HCT116 (cell line): ENCODE results near the gene MTFR1L. TPM values are rescaled to one million over a fixed set of nuclear protein-coding genes. Genes with fewer than 3 reads are reported as not detected.

Experiments
- ATAC-seq: fragments of 200-7000 bp; cut with Tn5 transposase; 2 replicates; pipeline ENCODE4 v1.9.1; 2020; ENCODE audit warnings: mild to moderate bottlenecking, moderate library complexity
- BruUV-seq: library from RNA; stranded (reverse); fragments of 400-500 nt; replicated peaks from 2 replicates; lab custom pipeline; 2021; lab: Mats Ljungman, UMichigan
- CTCF ChIA-PET: fragments of 300-600 bp; sonication (Branson Sonifier 250); formaldehyde crosslinking; loops from one replicate; lab custom pipeline; 2021; ENCODE audit warnings: antibody characterized with exemption; lab: Charles Lee
- POLR2A ChIA-PET: fragments of 300-600, 350-600 bp; sonication (Branson Sonifier 250); formaldehyde crosslinking; loops from one replicate; lab custom pipeline; 2021; ENCODE audit warnings: antibody characterized with exemption; lab: Charles Lee
- RAD21 ChIA-PET, 2 experiments: fragments of 300-600 bp; sonication (Branson Sonifier 250); formaldehyde crosslinking; loops; one replicate each; lab custom pipeline; 2023; ENCODE audit warnings: low total read pairs in 2 of 2; ENCODE audit not compliant: uncharacterized antibody in 2 of 2, unreplicated experiment in 2 of 2, low non-redundant PET in 1 of 2; lab: Charles Lee
- DNase-seq: peaks from one replicate; pipeline ENCODE4 v3.0.0-alpha.2; 2010; ENCODE audit warnings: low read depth, low spot score
- H2AFZ ChIP-seq: fragments of 200-600 bp; shearing (Covaris generic), sonication (generic); 2 replicates; pipeline ENCODE4 v1.6.1; 2017; ENCODE audit warnings: low read depth, mixed run types, mixed read lengths, antibody characterized with exemption, low read length; ENCODE audit not compliant: poor library complexity, severe bottlenecking
- H3K27ac ChIP-seq: 2 replicates; pipeline ENCODE4 v1.5.1; 2012; ENCODE audit warnings: low read depth, low read length
- H3K27me3 ChIP-seq: fragments of 200-600 bp; sonication (generic); 2 replicates; pipeline ENCODE4 v1.6.1; 2016; ENCODE audit warnings: mixed run types, low read length, mixed read lengths; ENCODE audit not compliant: insufficient read depth
- H3K36me3 ChIP-seq, 2 experiments: fragments of 200-500 bp in 1 of 2; fragments of 200-600 bp in 1 of 2; sonication (Bioruptor generic) in 1 of 2; sonication (generic) in 1 of 2; 2 replicates each; pipeline versions ENCODE4 v1.5.1 to v1.6.1; 2014 to 2016; ENCODE audit warnings: low read length in 2 of 2, inconsistent platforms in 1 of 2, mixed read lengths in 1 of 2, mixed run types in 1 of 2; ENCODE audit not compliant: insufficient read depth in 2 of 2, control insufficient read depth in 1 of 2
- H3K4me1 ChIP-seq, 2 experiments: fragments of 200-600 bp in 1 of 2; sonication (generic) in 1 of 2; 2 replicates each; pipeline versions ENCODE4 v1.5.1 to v1.6.1; 2012 to 2017; ENCODE audit warnings: low read length in 2 of 2, inconsistent platforms in 1 of 2, mild to moderate bottlenecking in 1 of 2, mixed read lengths in 1 of 2, mixed run types in 1 of 2, moderate library complexity in 1 of 2; ENCODE audit not compliant: insufficient read depth in 2 of 2, control insufficient read depth in 1 of 2
- H3K4me2 ChIP-seq: fragments of 200-600 bp; sonication (generic); 2 replicates; pipeline ENCODE4 v1.6.1; 2017; ENCODE audit warnings: mixed run types, low read length, mixed read lengths
- H3K4me3 ChIP-seq, 2 experiments: fragments of 200-600 bp in 1 of 2; sonication (generic) in 1 of 2; replicated peaks in 1 of 2; 2 replicates each; pipeline ENCODE4 v1.5.1; 2011 to 2016; ENCODE audit warnings: low read length in 2 of 2, control low read depth in 1 of 2, low read depth in 1 of 2, mild to moderate bottlenecking in 1 of 2, mixed read lengths in 1 of 2, mixed run types in 1 of 2
- H3K79me2 ChIP-seq: fragments of 200-600 bp; sonication (generic); 2 replicates; pipeline ENCODE4 v1.6.1; 2017; ENCODE audit warnings: mild to moderate bottlenecking, mixed run types, low read length, moderate library complexity, mixed read lengths; ENCODE audit not compliant: insufficient read depth
- H3K9ac ChIP-seq: fragments of 200-600 bp; sonication (generic); 2 replicates; pipeline ENCODE4 v1.6.1; 2016; ENCODE audit warnings: low read length, mixed read lengths
- H3K9me2 ChIP-seq: fragments of 200-600 bp; sonication (generic), shearing (Covaris generic); 2 replicates; pipeline ENCODE4 v1.6.1; 2017; ENCODE audit warnings: mixed run types, mild to moderate bottlenecking, moderate library complexity; ENCODE audit not compliant: insufficient read depth
- H3K9me3 ChIP-seq, 2 experiments: fragments of 200-500 bp in 1 of 2; fragments of 200-600 bp in 1 of 2; sonication (Bioruptor generic) in 1 of 2; sonication (generic) in 1 of 2; 2 replicates each; pipeline ENCODE4 v1.6.1; 2014 to 2017; ENCODE audit warnings: low read length in 2 of 2, mixed read lengths in 2 of 2, inconsistent platforms in 1 of 2, low read depth in 1 of 2, mild to moderate bottlenecking in 1 of 2, mixed run types in 1 of 2, moderate library complexity in 1 of 2; ENCODE audit not compliant: control insufficient read depth in 1 of 2, insufficient read depth in 1 of 2
- H4K20me1 ChIP-seq: fragments of 200-600 bp; sonication (generic), shearing (Covaris generic); 2 replicates; pipeline ENCODE4 v1.6.1; 2017; ENCODE audit warnings: mixed run types, mild to moderate bottlenecking, moderate library complexity; ENCODE audit not compliant: insufficient read depth
- ATF3 ChIP-seq: IDR thresholded peaks from 2 replicates; pipeline ENCODE4 v1.6.1; 2012
- CBX3 ChIP-seq: IDR thresholded peaks from 2 replicates; pipeline ENCODE4 v1.6.1; 2012; ENCODE audit warnings: low read depth
- CEBPB ChIP-seq: IDR thresholded peaks from 2 replicates; pipeline ENCODE4 v1.6.1; 2012; ENCODE audit warnings: low read depth
- CTCF ChIP-seq, 3 experiments: fragments of 200-600 bp in 1 of 3; sonication (generic) in 1 of 3; IDR thresholded peaks in 2 of 3; conservative IDR thresholded peaks in 1 of 3; 2 replicates each; pipeline ENCODE4 v1.5.1; 2012 to 2017; ENCODE audit warnings: low read depth in 2 of 3, low read length in 2 of 3, antibody characterized with exemption in 1 of 3, borderline replicate concordance in 1 of 3, control low read depth in 1 of 3, mild to moderate bottlenecking in 1 of 3, mixed read lengths in 1 of 3, mixed run types in 1 of 3, moderate library complexity in 1 of 3; ENCODE audit not compliant: insufficient read depth in 1 of 3
- EGR1 ChIP-seq: IDR thresholded peaks from 2 replicates; pipeline ENCODE4 v1.6.1; 2012; ENCODE audit warnings: low read depth
- EZH2 ChIP-seq: fragments of 200-600 bp; sonication (generic); IDR thresholded peaks from 2 replicates; pipeline ENCODE4 v1.6.1; 2017; ENCODE audit warnings: antibody characterized with exemption, mixed run types
- EZH2phosphoT487 ChIP-seq: fragments of 200-600 bp; IDR thresholded peaks from 2 replicates; pipeline ENCODE4 v1.6.1; 2018; ENCODE audit warnings: antibody characterized with exemption, borderline replicate concordance
- FOSL1 ChIP-seq: IDR thresholded peaks from 2 replicates; pipeline ENCODE4 v1.6.1; 2012; ENCODE audit warnings: low read depth
- JUND ChIP-seq: IDR thresholded peaks from 2 replicates; pipeline ENCODE4 v1.6.1; 2012
- MAX ChIP-seq: IDR thresholded peaks from 2 replicates; pipeline ENCODE4 v1.6.1; 2012
- RAD21 ChIP-seq: IDR thresholded peaks from 2 replicates; pipeline ENCODE4 v1.6.1; 2012; ENCODE audit warnings: low read depth, mild to moderate bottlenecking
- REST ChIP-seq: IDR thresholded peaks from 2 replicates; pipeline ENCODE4 v1.6.1; 2012; ENCODE audit warnings: low read depth
- SIN3A ChIP-seq: IDR thresholded peaks from 2 replicates; pipeline ENCODE4 v1.6.1; 2012; ENCODE audit warnings: low read depth
- SP1 ChIP-seq: IDR thresholded peaks from 2 replicates; pipeline ENCODE4 v1.6.1; 2012; ENCODE audit warnings: low read depth
- SRF ChIP-seq: IDR thresholded peaks from 2 replicates; pipeline ENCODE4 v1.6.1; 2012; ENCODE audit warnings: low read depth
- TCF7L2 ChIP-seq: IDR thresholded peaks from 2 replicates; pipeline ENCODE4 v1.7.0; 2011; ENCODE audit warnings: borderline replicate concordance, inconsistent platforms; ENCODE audit not compliant: insufficient read depth, insufficient read length; ENCODE audit errors: extremely low read depth
- YY1 ChIP-seq: IDR thresholded peaks from 2 replicates; pipeline ENCODE4 v1.6.1; 2011; ENCODE audit warnings: low read length, low read depth, moderate library complexity, mild to moderate bottlenecking; ENCODE audit not compliant: insufficient replicate concordance; ENCODE audit errors: extremely low read depth
- ZBTB33 ChIP-seq: IDR thresholded peaks from 2 replicates; pipeline ENCODE4 v1.6.1; 2011; ENCODE audit warnings: mild to moderate bottlenecking, low read length, moderate library complexity; ENCODE audit not compliant: insufficient replicate concordance; ENCODE audit errors: extremely low read depth
- ZFX ChIP-seq: fragments of 450-650 bp; IDR thresholded peaks from 2 replicates; pipeline ENCODE4 v1.6.1; 2017
- ZNF274 ChIP-seq: fragments of 200-500 bp; sonication (Bioruptor generic); IDR thresholded peaks from 2 replicates; pipeline ENCODE4 v1.6.1; 2014; ENCODE audit warnings: mild to moderate bottlenecking, low read depth, low read length, inconsistent platforms
- intact Hi-C: fragments of 100-400 bp; cut with micrococcal nuclease; formaldehyde crosslinking; loops from 2 replicates; pipeline ENCODE4 v1.10.0; 2022
- total RNA-seq: library from RNA; stranded (reverse); gene quantifications from one replicate; pipeline ENCODE4 v1.2.1, GENCODE V29; 2021; ENCODE audit not compliant: unreplicated experiment

MTFR1L gene
- total RNA-seq, 1 experiment from 2014 or later = 35.8 TPM

GRCh38 chr1:25796811-25797458 is 22.8 kb upstream of the MTFR1L start:
- ChIA-PET POLR2A (no interaction called here), RAD21 (no interaction called here), CTCF (interaction anchor here (1.1 to 1.6 kb wide), 6 partner anchors 14 to 277 kb away, joined by 3 to 6 read pairs (median 4); no protein-coding TSS in a partner anchor)
- H3K27ac ChIP-seq = no peak overlapping the region
- intact Hi-C loops = loop anchor here (5.0 kb wide), 2 partner anchors 180 to 295 kb away; partner anchors contain the start of gene MAN1C1
- H3K27me3 ChIP-seq = no peaks in the 10 kb centered on the region
- peaks cover 5 to 16% of the 10 kb centered on the region in 2 experiments; a peak in 3 of 4 replicates for H3K4me1 ChIP-seq
- H3K36me3 ChIP-seq = no peaks in the 10 kb centered on the region
- no peaks in the 10 kb centered on the region for H3K79me2 ChIP-seq
- no peaks in the 10 kb centered on the region for H4K20me1 ChIP-seq
- H3K4me2 ChIP-seq = peak overlapping the region; percentile 35; the same call in 1 of the 2 replicates
- no peaks in the 10 kb centered on the region for H3K9me2 ChIP-seq
- peak; percentile 67 for DNase-seq
- BruUV-seq = no TSS peak
- no peak overlapping the region for H3K9ac ChIP-seq
- ATAC-seq = peak; percentile 65
- H3K4me3 ChIP-seq = no peak overlapping the region
- peak overlapping the region; percentile 52 for H2AFZ ChIP-seq
- H3K9me3 ChIP-seq = no peaks in the 10 kb centered on the region
- TF ChIP-seq EZH2 (no peak), ZBTB33 (no peak), CEBPB (no peak), JUND (no peak), SIN3A (no peak), RAD21 (peak; percentile 89), TCF7L2 (no peak), EZH2phosphoT487 (no peak), SRF (no peak), FOSL1 (no peak), SP1 (no peak), MAX (no peak), REST (no peak), ATF3 (no peak), ZNF274 (no peak), CTCF (IDR thresholded peaks at IDR 0.05 in 2 of 3, conservative IDR thresholded peaks at IDR 0.05 in 1 of 3; ENCODE audit: borderline replicate concordance in 1 of 3, insufficient read depth in 1 of 3, low read depth in 2 of 3, low read length in 2 of 3) (peak; percentile 80 to 88 (median 83)), ZFX (no peak), YY1 (peak; percentile 43), EGR1 (no peak), CBX3 (no peak)
